ENCODE measurements around the gene SH3BP1. TPM values are rescaled to one million over a fixed set of nuclear protein-coding genes. Genes with fewer than 3 reads are reported as not detected.

The SH3BP1 gene
- total RNA-seq, 6 donors from 2014 or later = 11.4 to 58.7 (median 31.1) TPM

- H3K36me3 ChIP-seq = peaks cover 0 to 24% (median 13%) of the 10 kb centered on the region in 4 donors
- peak in 2 of 4 donors; percentile 45 to 50 for TF ChIP-seq POLR2A (IDR thresholded peaks at IDR 0.05)
- no peak for TF ChIP-seq CTCF (IDR thresholded peaks at IDR 0.05)
- peak; percentile 63 to 72 for TF ChIP-seq POLR2AphosphoS5 (IDR thresholded peaks at IDR 0.05)
- H3K4me1 ChIP-seq = peaks cover 46 to 59% (median 54%) of the 10 kb centered on the region in 4 donors
- ATAC-seq (ENCODE audit: low FRiP score in 2 of 2) (peak; percentile 75 to 82), DNase-seq (peak; percentile 93 to 94)
- no peaks in the 10 kb centered on the region for H3K9me3 ChIP-seq
- 0 to 4% methylated on average over 8 to 30 of the region's 42 CpGs for WGBS, 2 donors
- H3K27ac ChIP-seq = peak overlapping the region; percentile 87 to 97 (median 94)
- no peaks in the 10 kb centered on the region for H3K27me3 ChIP-seq
- H3K4me3 ChIP-seq = peak overlapping the region; percentile 50 to 66 (median 57)
Measured at GRCh38 chr22:37676736-37677492, 37.4 kb downstream of the SH3BP1 start.

- H3K27ac ChIP-seq = peak overlapping the region; percentile 87 to 97 (median 94)
- DNase-seq = no peak
- H3K4me3 ChIP-seq = peak overlapping the region in 3 of 4 donors; percentile 50 to 66 (median 61)
- peaks cover 0 to 24% (median 13%) of the 10 kb centered on the region in 4 donors for H3K36me3 ChIP-seq
- H3K4me1 ChIP-seq = peaks cover 46 to 61% (median 54%) of the 10 kb centered on the region in 4 donors
- 54 to 62% methylated on average over 15 of the region's 15 CpGs for WGBS, 2 donors
- H3K9me3 ChIP-seq = no peaks in the 10 kb centered on the region
- ATAC-seq (ENCODE audit: low FRiP score in 2 of 2) = no peak
- TF ChIP-seq POLR2AphosphoS5 (IDR thresholded peaks at IDR 0.05) (no peak), EP300 (IDR thresholded peaks at IDR 0.05) (no peak), CTCF (IDR thresholded peaks at IDR 0.05) (no peak), POLR2A (IDR thresholded peaks at IDR 0.05) (no peak)
- H3K27me3 ChIP-seq = no peaks in the 10 kb centered on the region
Measured at GRCh38 chr22:37677493-37677974, 38.1 kb downstream of the SH3BP1 start.

- peak overlapping the region; percentile 19 to 95 (median 56) for H3K27ac ChIP-seq
- TF ChIP-seq POLR2AphosphoS5 (IDR thresholded peaks at IDR 0.05) (no peak), EP300 (IDR thresholded peaks at IDR 0.05) (no peak), CTCF (IDR thresholded peaks at IDR 0.05) (no peak), POLR2A (IDR thresholded peaks at IDR 0.05) (no peak)
- DNase-seq = peak in 1 of 2 donors; percentile 78
- no peak for ATAC-seq (ENCODE audit: low FRiP score in 2 of 2)
- WGBS, 2 donors = 68 to 82% methylated on average over 5 to 17 of the region's 18 CpGs
- H3K9me3 ChIP-seq = no peaks in the 10 kb centered on the region
- peaks cover 0 to 24% (median 13%) of the 10 kb centered on the region in 4 donors for H3K36me3 ChIP-seq
- H3K27me3 ChIP-seq = no peaks in the 10 kb centered on the region
- H3K4me1 ChIP-seq = peaks cover 46 to 60% (median 53%) of the 10 kb centered on the region in 4 donors
- H3K4me3 ChIP-seq = no peak overlapping the region
Measured at GRCh38 chr22:37678372-37678771, 38.9 kb downstream of the SH3BP1 start.

- DNase-seq (no peak), ATAC-seq (ENCODE audit: low FRiP score in 2 of 2) (no peak)
- WGBS, 2 donors = 86 to 90% methylated on average over 8 of the region's 8 CpGs
- no peak overlapping the region for H3K27ac ChIP-seq
- H3K36me3 ChIP-seq = peaks cover 0 to 24% (median 13%) of the 10 kb centered on the region in 4 donors
- H3K27me3 ChIP-seq = no peaks in the 10 kb centered on the region
- TF ChIP-seq CTCF (IDR thresholded peaks at IDR 0.05) (no peak), EP300 (IDR thresholded peaks at IDR 0.05) (no peak), POLR2A (IDR thresholded peaks at IDR 0.05) (no peak), POLR2AphosphoS5 (IDR thresholded peaks at IDR 0.05) (no peak)
- no peaks in the 10 kb centered on the region for H3K9me3 ChIP-seq
- no peak overlapping the region for H3K4me3 ChIP-seq
- peaks cover 37 to 50% (median 41%) of the 10 kb centered on the region in 4 donors for H3K4me1 ChIP-seq
Measured at GRCh38 chr22:37679670-37680069, 40.2 kb downstream of the SH3BP1 start.

All from upper lobe of left lung (tissue), 6 donors.